Transverse colon (tissue), 4 donors: Measurements from ENCODE around the gene ACKR3. TPM values are rescaled to one million over a fixed set of nuclear protein-coding genes. Genes with fewer than 3 reads are reported as not detected.
A peak's percentile ranks its signal among the peaks of the same experiment; 100 is the strongest.

Experiments
- DNase-seq: peaks from one replicate; pipeline ENCODE4 v3.0.0-alpha.2; 2019
- H3K27ac ChIP-seq, 4 donors: fragments of 200-600 bp; sonication (generic); 2 replicates each; pipeline ENCODE4 v1.5.1; 2016 to 2018; ENCODE audit warnings: inconsistent platforms in 4 of 4
- H3K27me3 ChIP-seq: fragments of 200-600 bp; sonication (generic); 2 replicates; pipeline ENCODE4 v1.5.1; 2017; ENCODE audit warnings: inconsistent platforms
- H3K36me3 ChIP-seq, 4 donors: fragments of 200-600 bp; sonication (generic); 2 replicates each; pipeline ENCODE4 v1.5.1; 2017 to 2019; ENCODE audit warnings: inconsistent platforms in 4 of 4
- H3K4me1 ChIP-seq, 4 donors: fragments of 200-600 bp; sonication (generic); 2 replicates each; pipeline ENCODE4 v1.5.1; 2017 to 2020; ENCODE audit warnings: inconsistent platforms in 4 of 4
- H3K4me3 ChIP-seq, 4 donors: fragments of 200-600 bp; sonication (generic); 1 replicate in 1 of 4; 2 replicates in 3 of 4; pipeline versions ENCODE4 v1.5.1 to v1.6.1; 2017 to 2019; ENCODE audit warnings: inconsistent platforms in 4 of 4
- H3K9me3 ChIP-seq, 2 donors: fragments of 200-600 bp; sonication (generic); 2 replicates each; pipeline ENCODE4 v1.5.1; 2017 to 2019; ENCODE audit warnings: inconsistent platforms in 2 of 2
- EP300 ChIP-seq: sonication (generic); formaldehyde crosslinking; IDR thresholded peaks from one replicate; pipeline ENCODE4 v1.6.1; 2017; ENCODE audit warnings: antibody characterized with exemption, low read depth
- POLR2A ChIP-seq: fragments of 450-650 bp; IDR thresholded peaks from one replicate; pipeline ENCODE4 v1.6.1; 2016; ENCODE audit warnings: antibody characterized with exemption, mild to moderate bottlenecking, moderate library complexity
- POLR2AphosphoS5 ChIP-seq, 3 donors: sonication (generic); formaldehyde crosslinking; IDR thresholded peaks; one replicate each; pipeline ENCODE4 v1.6.1; 2016; ENCODE audit warnings: antibody characterized with exemption in 3 of 3
- WGBS, 2 donors: methylation state at CpG; one replicate each; pipeline ENCODE4 v1.1.5; 2018; ENCODE audit warnings: low coverage in 1 of 2; 5-methylcytosine and 5-hydroxymethylcytosine counted together
- in situ Hi-C, 4 donors: fragments of 200-750 bp; cut with MboI; loops; one replicate each; pipeline versions ENCODE4 v1.15.0 to v1.15.1; 2017; ENCODE audit warnings: low sequenced_read_pairs in 3 of 4, low pct_ligation_motif_present in 1 of 4, low pct_unique_long_range_greater_than_20kb in 1 of 4
- intact Hi-C: fragments of 100-400 bp; cut with DNase I; formaldehyde crosslinking; loops from one replicate; pipeline ENCODE4 v1.15.1; 2023; ENCODE audit warnings: low total_unique reads
- total RNA-seq, 4 donors: library from RNA; depleted of rRNA; stranded (reverse); fragments of >200 nt; gene quantifications; one replicate each; pipeline ENCODE4 v1.1.0, GENCODE V29; 2016
- TF ChIP-seq, protein P1 (sequence below), 5 experiments: fragments of 200-600 bp in 3 of 5; fragments of 450-650 bp in 2 of 5; sonication (generic) in 3 of 5; IDR thresholded peaks; 1 replicate in 2 of 5; 2 replicates in 3 of 5; pipeline ENCODE4 v1.5.1; 2016 to 2017; ENCODE audit warnings: antibody characterized with exemption in 5 of 5, inconsistent platforms in 3 of 5, mild to moderate bottlenecking in 2 of 5, moderate library complexity in 1 of 5

Gene ACKR3
- total RNA-seq, 4 donors from 2014 or later: 4.2 to 16.5 (median 7.7) TPM

DNA sequence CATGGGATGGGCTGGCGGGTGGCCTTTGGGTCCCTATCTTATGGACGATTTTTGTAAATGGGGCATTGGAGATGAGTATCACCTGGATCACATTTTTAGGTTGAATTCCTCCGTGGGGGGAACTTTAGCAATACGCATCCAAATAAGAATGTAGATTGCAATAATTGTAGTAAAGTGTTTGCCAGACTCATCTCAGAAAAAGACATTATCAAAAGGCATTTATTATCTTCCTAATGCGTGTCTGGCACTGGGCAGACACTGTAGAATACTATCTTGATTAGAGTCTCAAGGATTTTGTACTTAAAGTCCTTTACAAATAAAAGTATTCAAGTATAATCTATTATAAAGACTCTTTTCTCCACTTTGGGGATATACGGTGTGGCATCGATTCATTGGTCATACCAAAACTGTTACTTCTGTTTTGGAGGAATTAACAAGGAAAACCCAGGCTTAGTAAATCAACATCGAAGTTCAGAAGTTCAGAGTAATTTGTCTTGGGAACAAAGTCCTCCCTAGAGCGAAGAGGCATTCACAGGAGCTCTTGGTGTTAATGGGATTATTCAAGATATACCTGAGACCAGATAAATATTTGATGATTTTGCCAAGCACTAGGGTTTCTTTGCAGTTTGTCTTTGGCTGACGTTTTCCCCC lies 578 bp upstream of the ACKR3 start:
- Histone ChIP-seq H3K4me1 (peaks cover 5 to 35% (median 22%) of the 10 kb centered on the region in 4 donors), H3K36me3 (no peaks in the 10 kb centered on the region), H3K27ac (peak overlapping the region; percentile 84 to 87 (median 86)), H3K9me3 (no peaks in the 10 kb centered on the region), H3K27me3 (peaks cover 53% of the 10 kb centered on the region), H3K4me3 (peak overlapping the region in 1 of 4 donors; percentile 49)
- no peak for DNase-seq
- in situ Hi-C loops: loop anchor here in 1 of 4 donors (10.0 kb wide), 1 partner anchor 54 kb away; no protein-coding TSS in a partner anchor
- no peak for TF ChIP-seq EP300
- TF ChIP-seq POLR2AphosphoS5 (IDR thresholded peaks at IDR 0.05): no peak
- TF ChIP-seq POLR2A: no peak
- TF ChIP-seq, protein P1, sequence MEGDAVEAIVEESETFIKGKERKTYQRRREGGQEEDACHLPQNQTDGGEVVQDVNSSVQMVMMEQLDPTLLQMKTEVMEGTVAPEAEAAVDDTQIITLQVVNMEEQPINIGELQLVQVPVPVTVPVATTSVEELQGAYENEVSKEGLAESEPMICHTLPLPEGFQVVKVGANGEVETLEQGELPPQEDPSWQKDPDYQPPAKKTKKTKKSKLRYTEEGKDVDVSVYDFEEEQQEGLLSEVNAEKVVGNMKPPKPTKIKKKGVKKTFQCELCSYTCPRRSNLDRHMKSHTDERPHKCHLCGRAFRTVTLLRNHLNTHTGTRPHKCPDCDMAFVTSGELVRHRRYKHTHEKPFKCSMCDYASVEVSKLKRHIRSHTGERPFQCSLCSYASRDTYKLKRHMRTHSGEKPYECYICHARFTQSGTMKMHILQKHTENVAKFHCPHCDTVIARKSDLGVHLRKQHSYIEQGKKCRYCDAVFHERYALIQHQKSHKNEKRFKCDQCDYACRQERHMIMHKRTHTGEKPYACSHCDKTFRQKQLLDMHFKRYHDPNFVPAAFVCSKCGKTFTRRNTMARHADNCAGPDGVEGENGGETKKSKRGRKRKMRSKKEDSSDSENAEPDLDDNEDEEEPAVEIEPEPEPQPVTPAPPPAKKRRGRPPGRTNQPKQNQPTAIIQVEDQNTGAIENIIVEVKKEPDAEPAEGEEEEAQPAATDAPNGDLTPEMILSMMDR (IDR thresholded peaks at IDR 0.05): no peak
- intact Hi-C loops: loop anchor here (2.0 kb wide), 1 partner anchor 56 kb away; no protein-coding TSS in a partner anchor
- WGBS, 2 donors: 13 to 15% methylated on average over 9 to 10 of the region's 10 CpGs

DNA sequence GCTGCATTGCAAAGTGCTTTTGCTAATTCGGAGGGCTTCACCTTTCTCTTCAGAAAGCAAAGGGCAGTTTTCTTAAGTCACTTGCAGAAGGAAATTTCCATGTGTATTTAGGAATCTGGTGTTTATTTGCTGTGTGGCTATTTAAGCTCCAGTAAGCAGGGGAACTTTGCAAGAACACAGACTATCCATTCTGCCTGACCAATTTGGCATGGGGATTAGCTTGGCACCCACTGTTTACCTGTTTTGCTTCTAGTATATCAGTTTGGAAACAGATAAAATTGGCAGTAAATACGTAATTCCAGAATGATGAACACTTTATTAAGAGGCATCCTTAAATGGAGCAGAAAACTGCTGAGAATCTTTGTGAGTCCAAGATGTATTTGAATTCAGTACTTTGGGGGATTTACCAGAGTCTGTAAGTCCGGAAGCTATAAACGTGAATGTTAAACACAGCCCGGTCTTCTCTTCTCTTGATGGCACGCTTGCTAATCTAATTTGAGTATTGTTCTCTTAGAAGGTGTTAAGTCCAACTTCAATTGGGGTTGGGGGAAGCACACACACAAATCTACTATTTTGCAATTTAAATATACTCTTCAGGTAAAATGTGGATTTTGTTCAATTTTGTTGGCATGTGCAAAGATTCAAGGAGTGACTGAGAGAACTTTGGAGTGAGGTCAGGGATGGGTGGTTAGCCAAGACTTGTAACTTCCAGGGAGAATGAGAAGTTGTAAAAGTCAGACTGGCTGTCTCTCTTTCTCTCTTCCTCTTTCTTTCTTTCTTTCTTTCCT lies 650 bp downstream of the ACKR3 start:
- no peak for DNase-seq
- peak overlapping the region; percentile 84 to 87 (median 86) for H3K27ac ChIP-seq
- intact Hi-C loops: no loop called here
- no peaks in the 10 kb centered on the region for H3K36me3 ChIP-seq
- 0 to 19% methylated on average over 2 to 6 of the region's 6 CpGs for WGBS, 2 donors
- peaks cover 53% of the 10 kb centered on the region for H3K27me3 ChIP-seq
- TF ChIP-seq POLR2A (no peak), EP300 (no peak), POLR2AphosphoS5 (IDR thresholded peaks at IDR 0.05) (no peak)
- TF ChIP-seq, protein P1 (IDR thresholded peaks at IDR 0.05): no peak
- in situ Hi-C loops: no loop called here
- H3K4me1 ChIP-seq: peaks cover 5 to 35% (median 22%) of the 10 kb centered on the region in 4 donors
- H3K9me3 ChIP-seq: no peaks in the 10 kb centered on the region
- H3K4me3 ChIP-seq: peak overlapping the region; percentile 5 to 49 (median 26)

DNA sequence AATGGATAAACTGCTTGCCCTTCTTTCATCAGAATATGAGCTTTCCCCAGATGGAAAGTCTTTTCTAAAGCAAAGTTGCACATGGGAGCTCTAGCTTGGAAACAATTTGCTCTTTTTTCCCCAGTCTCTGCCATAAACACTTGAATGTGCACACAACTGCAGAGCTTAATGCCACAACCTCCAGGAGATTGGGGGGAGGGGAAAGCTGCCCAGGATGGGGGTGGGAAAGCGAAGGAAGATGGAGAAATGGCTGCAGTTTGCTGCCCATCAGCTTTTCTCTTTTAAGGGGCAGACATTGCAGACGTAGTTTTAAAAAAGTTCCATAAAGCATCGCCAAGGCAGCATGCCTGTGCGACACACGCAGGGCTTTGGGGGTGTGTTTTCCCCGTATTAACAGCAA lies 1.5 kb downstream of the ACKR3 start:
- in situ Hi-C loops: no loop called here
- peaks cover 5 to 35% (median 22%) of the 10 kb centered on the region in 4 donors for H3K4me1 ChIP-seq
- H3K9me3 ChIP-seq: no peaks in the 10 kb centered on the region
- no peak for DNase-seq
- TF ChIP-seq EP300: no peak
- no peak for TF ChIP-seq POLR2A
- TF ChIP-seq, protein P1 (IDR thresholded peaks at IDR 0.05): no peak
- TF ChIP-seq POLR2AphosphoS5 (IDR thresholded peaks at IDR 0.05): no peak
- peak overlapping the region in 3 of 4 donors; percentile 24 to 49 (median 27) for H3K4me3 ChIP-seq
- peak overlapping the region; percentile 84 to 87 (median 86) for H3K27ac ChIP-seq
- peaks cover 47% of the 10 kb centered on the region for H3K27me3 ChIP-seq
- intact Hi-C loops: no loop called here
- no peaks in the 10 kb centered on the region for H3K36me3 ChIP-seq
- 45 to 75% methylated on average over 6 of the region's 6 CpGs for WGBS, 2 donors

DNA sequence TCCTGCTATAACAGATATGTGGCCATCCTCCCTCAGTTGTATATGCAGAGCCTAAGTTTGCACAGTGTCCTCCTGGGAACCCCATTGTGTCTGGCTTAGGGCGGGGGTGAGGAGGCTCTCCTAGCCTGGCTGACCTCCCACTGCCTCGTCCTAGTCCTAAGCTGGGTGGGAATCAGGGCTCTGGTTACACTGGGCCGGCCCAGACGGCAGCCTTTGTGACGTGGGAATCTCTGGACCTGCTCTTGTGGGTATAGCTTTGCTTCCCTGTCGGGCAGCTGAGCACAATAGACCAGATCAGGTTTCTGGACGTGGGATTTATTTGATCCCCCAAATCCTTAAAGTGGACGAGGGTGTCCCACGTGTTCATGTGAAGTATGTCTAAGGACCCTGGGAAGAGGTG lies 2.9 kb downstream of the ACKR3 start:
- Histone ChIP-seq H3K36me3 (no peaks in the 10 kb centered on the region), H3K9me3 (no peaks in the 10 kb centered on the region), H3K4me3 (peak overlapping the region in 2 of 4 donors; percentile 27 to 49), H3K4me1 (peaks cover 5 to 32% (median 16%) of the 10 kb centered on the region in 4 donors), H3K27ac (peak overlapping the region; percentile 84 to 87 (median 86)), H3K27me3 (peaks cover 34% of the 10 kb centered on the region)
- TF ChIP-seq, protein P1 (IDR thresholded peaks at IDR 0.05): no peak
- peak; percentile 20 for TF ChIP-seq POLR2A
- TF ChIP-seq POLR2AphosphoS5 (IDR thresholded peaks at IDR 0.05): peak in 2 of 3 donors; percentile 15 to 24
- TF ChIP-seq EP300: no peak
- no peak for DNase-seq
- in situ Hi-C loops (no loop called here), intact Hi-C loops (no loop called here)
- WGBS, 2 donors: 77 to 85% methylated on average over 3 to 9 of the region's 9 CpGs
